Thyroid gland (tissue), 4 donors: ENCODE results near the gene NOA1. TPM values are rescaled to one million over a fixed set of nuclear protein-coding genes. Genes with fewer than 3 reads are reported as not detected.
A peak's percentile ranks its signal among the peaks of the same experiment; 100 is the strongest.

ENCODE experiments used
- DNase-seq, 2 donors: peaks; one replicate each; pipeline ENCODE4 v3.0.0-alpha.2; 2019
- H3K27ac ChIP-seq, 3 donors: fragments of 200-600 bp; sonication (generic); 1 replicate in 2 of 3; 2 replicates in 1 of 3; pipeline ENCODE4 v1.5.1; 2016 to 2019; ENCODE audit warnings: mild to moderate bottlenecking in 1 of 3, moderate library complexity in 1 of 3
- H3K27me3 ChIP-seq: fragments of 200-600 bp; sonication (generic); one replicate; pipeline ENCODE4 v1.5.1; 2019
- H3K36me3 ChIP-seq, 2 donors: fragments of 200-600 bp; sonication (generic); one replicate each; pipeline ENCODE4 v1.5.1; 2016 to 2019
- H3K4me1 ChIP-seq, 2 donors: fragments of 200-600 bp; sonication (generic); one replicate each; pipeline ENCODE4 v1.5.1; 2017 to 2019
- H3K4me3 ChIP-seq, 3 donors: fragments of 200-600 bp; sonication (generic); replicated peaks in 1 of 3; 1 replicate in 2 of 3; 2 replicates in 1 of 3; pipeline ENCODE4 v1.5.1; 2016; ENCODE audit warnings: mild to moderate bottlenecking in 1 of 3
- H3K9me3 ChIP-seq: fragments of 200-600 bp; sonication (generic); one replicate; pipeline ENCODE4 v1.5.1; 2017
- POLR2A ChIP-seq, 2 donors: fragments of 450-650 bp; IDR thresholded peaks; one replicate each; pipeline ENCODE4 v1.6.1; 2017; ENCODE audit warnings: antibody characterized with exemption in 2 of 2, mild to moderate bottlenecking in 2 of 2, moderate library complexity in 1 of 2
- WGBS, 2 donors: methylation state at CpG; one replicate each; pipeline ENCODE4 v1.1.5; 2017; 5-methylcytosine and 5-hydroxymethylcytosine counted together
- intact Hi-C: fragments of 100-400 bp; cut with DNase I; formaldehyde crosslinking; loops from one replicate; pipeline ENCODE4 v1.15.1; 2023
- total RNA-seq, 4 donors: library from RNA; depleted of rRNA; stranded (reverse); fragments of >200 nt; gene quantifications; one replicate each; pipeline ENCODE4 v1.2.3, GENCODE V29; 2016
- TF ChIP-seq, protein P1 (sequence below), 6 experiments: fragments of 200-600 bp in 3 of 6; fragments of 450-650 bp in 3 of 6; sonication (generic) in 3 of 6; IDR thresholded peaks; one replicate each; pipeline ENCODE4 v1.5.1; 2016 to 2019; ENCODE audit warnings: antibody characterized with exemption in 6 of 6, mild to moderate bottlenecking in 2 of 6, inconsistent platforms in 1 of 6, moderate library complexity in 1 of 6

NOA1 gene
- total RNA-seq, 4 donors from 2014 or later: 22.1 to 27.4 (median 24.7) TPM

DNA sequence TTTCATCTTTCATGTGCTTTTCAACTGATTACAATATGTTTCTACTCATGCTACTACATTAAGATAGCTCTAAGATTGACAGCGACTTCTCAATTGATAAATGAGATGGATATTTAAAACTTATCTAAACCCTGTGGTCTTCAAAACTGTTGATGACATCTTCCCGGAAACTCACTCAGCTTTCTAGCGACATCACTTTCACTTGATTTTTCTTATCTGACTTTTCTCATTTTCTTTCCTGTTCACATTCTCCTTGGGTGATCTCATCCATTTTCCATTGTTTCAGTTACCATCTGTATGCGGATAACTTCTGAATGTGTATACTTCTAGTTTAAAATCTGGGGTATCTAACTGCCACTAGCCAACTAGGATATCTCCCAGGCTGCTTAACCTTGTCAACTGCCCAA is 4.4 kb upstream of the NOA1 start:
- Histone ChIP-seq H3K9me3 (no peaks in the 10 kb centered on the region), H3K27me3 (no peaks in the 10 kb centered on the region), H3K4me3 (no peak overlapping the region), H3K4me1 (peaks cover 14 to 26% of the 10 kb centered on the region in 2 donors), H3K27ac (no peak overlapping the region), H3K36me3 (peaks cover 0 to 3% of the 10 kb centered on the region in 2 donors)
- no peak for DNase-seq
- no peak for TF ChIP-seq POLR2A (IDR thresholded peaks at IDR 0.05)
- TF ChIP-seq, protein P1, sequence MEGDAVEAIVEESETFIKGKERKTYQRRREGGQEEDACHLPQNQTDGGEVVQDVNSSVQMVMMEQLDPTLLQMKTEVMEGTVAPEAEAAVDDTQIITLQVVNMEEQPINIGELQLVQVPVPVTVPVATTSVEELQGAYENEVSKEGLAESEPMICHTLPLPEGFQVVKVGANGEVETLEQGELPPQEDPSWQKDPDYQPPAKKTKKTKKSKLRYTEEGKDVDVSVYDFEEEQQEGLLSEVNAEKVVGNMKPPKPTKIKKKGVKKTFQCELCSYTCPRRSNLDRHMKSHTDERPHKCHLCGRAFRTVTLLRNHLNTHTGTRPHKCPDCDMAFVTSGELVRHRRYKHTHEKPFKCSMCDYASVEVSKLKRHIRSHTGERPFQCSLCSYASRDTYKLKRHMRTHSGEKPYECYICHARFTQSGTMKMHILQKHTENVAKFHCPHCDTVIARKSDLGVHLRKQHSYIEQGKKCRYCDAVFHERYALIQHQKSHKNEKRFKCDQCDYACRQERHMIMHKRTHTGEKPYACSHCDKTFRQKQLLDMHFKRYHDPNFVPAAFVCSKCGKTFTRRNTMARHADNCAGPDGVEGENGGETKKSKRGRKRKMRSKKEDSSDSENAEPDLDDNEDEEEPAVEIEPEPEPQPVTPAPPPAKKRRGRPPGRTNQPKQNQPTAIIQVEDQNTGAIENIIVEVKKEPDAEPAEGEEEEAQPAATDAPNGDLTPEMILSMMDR (IDR thresholded peaks at IDR 0.05): no peak
- WGBS, 2 donors: 71 to 84% methylated on average over 4 of the region's 4 CpGs
- intact Hi-C loops: no loop called here

DNA sequence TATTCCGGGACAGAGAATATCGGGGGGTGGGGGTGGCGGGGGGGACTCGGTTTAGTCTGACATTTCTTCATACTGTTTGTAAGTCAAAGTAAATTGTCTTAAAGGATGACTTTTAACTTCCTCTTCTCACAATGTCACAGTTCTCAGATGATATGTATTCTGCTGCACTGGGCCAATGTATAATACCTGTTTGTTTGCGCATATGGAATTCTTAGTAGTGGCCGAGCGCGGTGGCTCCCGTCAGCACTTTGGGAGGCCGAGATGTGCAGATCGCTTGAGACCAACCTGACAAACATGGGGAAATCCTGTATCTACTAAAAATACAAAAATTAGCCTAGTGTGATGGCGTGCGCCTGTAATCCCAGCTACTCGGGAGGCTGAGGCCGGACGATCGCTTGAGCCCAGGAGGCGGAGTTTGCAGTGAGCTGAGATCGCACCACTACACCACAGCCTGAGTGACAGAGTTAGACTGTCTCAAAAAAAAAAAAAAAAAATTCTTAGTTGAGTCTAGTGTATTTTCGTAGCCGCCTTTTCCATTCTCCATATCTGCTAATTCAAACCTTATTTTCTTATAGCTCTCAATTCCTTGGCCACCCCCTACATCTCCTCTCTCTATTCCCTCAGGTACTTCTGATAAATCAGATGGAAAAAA is 2.1 kb upstream of the NOA1 start:
- Histone ChIP-seq H3K4me3 (peak overlapping the region; percentile 38 to 79 (median 76)), H3K27me3 (no peaks in the 10 kb centered on the region), H3K9me3 (no peaks in the 10 kb centered on the region), H3K27ac (peak overlapping the region; percentile 65 to 94 (median 83)), H3K4me1 (peaks cover 29 to 42% of the 10 kb centered on the region in 2 donors), H3K36me3 (no peaks in the 10 kb centered on the region)
- TF ChIP-seq, protein P1 (IDR thresholded peaks at IDR 0.05): no peak
- no peak for TF ChIP-seq POLR2A (IDR thresholded peaks at IDR 0.05)
- intact Hi-C loops: loop anchor here (10.0 kb wide), 1 partner anchor 75 kb away; the partner anchor contains the start of gene REST
- DNase-seq: peak; percentile 12 to 23
- WGBS, 2 donors: 12 to 22% methylated on average over 21 of the region's 21 CpGs

DNA sequence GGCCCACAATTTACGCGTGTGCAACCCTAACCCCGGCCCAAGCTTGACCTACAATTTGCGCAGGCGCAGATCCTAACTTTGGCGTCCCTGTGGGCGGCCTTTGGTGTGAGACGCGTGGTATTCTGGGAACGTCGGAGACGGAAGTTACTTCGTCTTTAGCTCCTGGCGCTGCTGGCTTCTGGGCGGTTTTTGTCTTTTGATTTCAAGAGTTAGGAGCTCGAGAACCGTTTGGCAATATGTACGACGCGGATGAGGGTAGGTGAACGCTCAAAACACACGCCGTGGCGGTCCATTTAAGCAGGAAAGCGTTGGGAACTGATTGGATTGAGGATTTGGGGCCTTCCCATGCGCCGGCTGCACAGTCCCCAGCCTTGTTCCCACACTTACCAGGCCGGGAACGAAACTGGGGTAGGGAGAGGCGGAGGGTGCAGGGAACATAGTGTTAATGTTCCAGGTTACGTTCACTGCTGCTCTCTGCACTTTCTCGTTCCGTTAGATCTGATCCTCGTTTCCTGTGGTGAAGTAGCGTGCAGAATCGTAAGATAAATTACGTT is 1.4 kb upstream of the NOA1 start, which contains the start of gene POLR2B:
TSS of gene POLR2B (plus strand) at position 147 of the 554 bp plus-strand sequence. CDS start at position 237, 90 bp downstream.
- peak within 1 kb of the TSS; percentile 83 to 94 (median 94) for H3K27ac ChIP-seq
- peak; percentile 92 to 94 for DNase-seq
- no peaks in the 10 kb centered on the region for H3K27me3 ChIP-seq
- peaks cover 29 to 42% of the 10 kb centered on the region in 2 donors for H3K4me1 ChIP-seq
- H3K9me3 ChIP-seq: no peaks in the 10 kb centered on the region
- TF ChIP-seq, protein P1 (IDR thresholded peaks at IDR 0.05): no peak
- TF ChIP-seq POLR2A (IDR thresholded peaks at IDR 0.05): peak in 1 of 2 donors; percentile 81
- H3K4me3 ChIP-seq: peak within 1 kb of the TSS; percentile 76 to 83 (median 79)
- H3K36me3 ChIP-seq: peaks cover under 1 to 4% of the 10 kb centered on the region in 2 donors
- intact Hi-C loops: loop anchor here (10.0 kb wide), 1 partner anchor 74 kb away; the partner anchor contains the start of gene REST
- 1% methylated on average over 29 to 37 of the region's 37 CpGs for WGBS, 2 donors

DNA sequence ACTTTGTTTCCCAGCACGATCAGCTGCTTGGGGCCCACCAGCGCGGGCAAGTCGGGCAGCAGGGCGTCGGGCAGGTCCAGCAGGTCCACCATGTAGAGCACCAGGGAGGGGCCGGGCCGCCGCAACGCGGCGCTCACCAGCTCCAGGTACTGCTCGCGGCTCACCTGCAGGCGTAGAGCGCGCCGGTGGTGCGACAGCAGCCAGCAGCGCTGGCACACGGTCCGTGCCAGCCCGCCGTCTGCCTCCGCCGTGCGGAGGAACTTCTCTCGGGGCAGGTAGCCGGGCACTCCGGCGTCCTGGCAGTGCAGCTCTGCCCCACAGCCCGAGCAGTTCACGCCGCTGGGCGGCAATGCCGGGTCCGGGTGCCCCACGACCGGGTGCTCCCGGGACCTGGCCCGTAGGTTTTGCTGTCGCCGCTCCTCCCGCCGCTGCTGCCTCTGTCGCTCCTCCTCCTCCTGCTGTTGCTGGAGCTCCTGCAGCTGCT is 527 bp downstream of the NOA1 start:
- no peaks in the 10 kb centered on the region for H3K27me3 ChIP-seq
- TF ChIP-seq, protein P1 (IDR thresholded peaks at IDR 0.05): peak in 2 of 6 experiments; percentile 25 to 32
- TF ChIP-seq POLR2A (IDR thresholded peaks at IDR 0.05): no peak
- H3K36me3 ChIP-seq: peaks cover 20 to 24% of the 10 kb centered on the region in 2 donors
- intact Hi-C loops: loop anchor here (10.0 kb wide), 1 partner anchor 72 kb away; the partner anchor contains the start of gene REST
- DNase-seq: peak; percentile 76 to 78
- peaks cover 29 to 38% of the 10 kb centered on the region in 2 donors for H3K4me1 ChIP-seq
- peak overlapping the region; percentile 52 to 79 (median 62) for H3K4me3 ChIP-seq
- WGBS, 2 donors: 0% methylated on average over 2 to 3 of the region's 46 CpGs
- H3K9me3 ChIP-seq: no peaks in the 10 kb centered on the region
- H3K27ac ChIP-seq: peak overlapping the region; percentile 55 to 94 (median 83)
